ENCODE data around the gene CFTR.
A peak's percentile ranks its signal among the peaks of the same experiment; 100 is the strongest.

Gene CFTR

GRCh38 chr7:117656806-117657205, 177.0 kb downstream of the CFTR start:
- no peak for DNase-seq

DNA sequence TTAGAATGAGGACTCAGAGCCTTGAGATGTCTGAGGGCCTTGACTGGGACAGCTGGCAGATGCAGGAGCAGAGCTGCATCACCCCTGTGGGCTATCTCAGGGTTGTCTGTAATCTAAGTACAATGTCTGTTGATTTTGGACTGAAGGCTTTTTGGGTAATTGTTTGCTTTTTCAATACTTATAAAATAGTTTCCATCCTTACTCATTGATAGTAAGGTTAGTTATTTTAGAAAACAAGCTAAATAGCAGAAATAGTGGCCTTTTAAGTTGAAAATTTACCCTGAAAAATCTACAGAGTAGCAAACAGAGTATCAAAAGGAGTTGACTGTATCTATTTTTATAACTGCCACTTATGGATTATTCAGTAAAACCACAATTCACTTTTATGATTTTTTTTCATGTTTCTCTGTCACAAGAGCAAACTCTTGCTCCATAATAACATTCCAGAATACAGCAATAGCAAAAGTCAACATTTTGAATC, 179.7 kb downstream of the CFTR start:
- no peak for DNase-seq

DNA sequence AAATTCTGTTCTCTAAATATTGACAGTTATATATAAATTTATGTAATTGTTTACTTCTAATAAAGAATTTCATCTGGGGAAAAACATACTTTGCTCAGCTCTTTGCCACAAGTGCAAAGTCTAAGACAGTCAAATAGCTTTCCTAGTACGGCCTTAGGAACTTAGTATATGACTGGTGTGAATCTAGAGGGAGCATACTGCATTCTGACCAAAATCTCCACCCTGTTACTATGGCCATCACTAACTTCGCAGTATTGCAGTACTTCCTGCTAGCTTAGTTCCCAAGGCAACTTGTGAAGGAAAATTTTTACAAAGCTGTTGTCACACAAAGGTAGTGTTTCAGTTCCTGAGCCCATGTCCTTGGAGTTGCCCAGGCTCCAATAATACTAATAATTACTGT, 181.5 kb downstream of the CFTR start:
- DNase-seq, result no peak

- DNase-seq, result no peak
Measured at GRCh38 chr7:117664047-117664446, 184.2 kb downstream of the CFTR start.

- DNase-seq, result no peak
Measured at GRCh38 chr7:117665368-117665767, 185.5 kb downstream of the CFTR start.

DNA sequence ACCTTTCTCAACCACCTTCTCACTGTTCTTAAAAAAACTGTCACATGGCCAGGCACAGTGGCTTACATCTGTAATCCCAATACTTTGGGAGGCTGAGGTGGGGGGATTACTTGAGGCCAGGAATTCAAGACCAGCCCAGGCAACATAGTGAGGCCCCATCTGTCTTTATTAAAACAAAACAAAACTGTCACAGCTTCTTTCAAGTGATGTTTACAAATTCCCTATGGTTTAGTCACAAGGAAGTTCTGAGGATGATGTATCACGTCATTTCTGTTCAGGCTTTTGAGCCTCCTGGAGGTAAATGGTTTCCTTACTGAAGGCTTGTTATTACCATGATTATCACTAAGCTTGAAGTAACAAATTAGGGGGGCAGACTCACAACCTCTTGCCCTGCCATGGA, 186.2 kb downstream of the CFTR start:
- DNase-seq, result no peak

DNA sequence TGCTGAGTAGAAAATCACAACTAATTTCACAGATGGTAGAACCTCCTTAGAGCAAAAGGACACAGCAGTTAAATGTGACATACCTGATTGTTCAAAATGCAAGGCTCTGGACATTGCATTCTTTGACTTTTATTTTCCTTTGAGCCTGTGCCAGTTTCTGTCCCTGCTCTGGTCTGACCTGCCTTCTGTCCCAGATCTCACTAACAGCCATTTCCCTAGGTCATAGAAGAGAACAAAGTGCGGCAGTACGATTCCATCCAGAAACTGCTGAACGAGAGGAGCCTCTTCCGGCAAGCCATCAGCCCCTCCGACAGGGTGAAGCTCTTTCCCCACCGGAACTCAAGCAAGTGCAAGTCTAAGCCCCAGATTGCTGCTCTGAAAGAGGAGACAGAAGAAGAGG, 186.9 kb downstream of the CFTR start:
- no peak for DNase-seq

DNA sequence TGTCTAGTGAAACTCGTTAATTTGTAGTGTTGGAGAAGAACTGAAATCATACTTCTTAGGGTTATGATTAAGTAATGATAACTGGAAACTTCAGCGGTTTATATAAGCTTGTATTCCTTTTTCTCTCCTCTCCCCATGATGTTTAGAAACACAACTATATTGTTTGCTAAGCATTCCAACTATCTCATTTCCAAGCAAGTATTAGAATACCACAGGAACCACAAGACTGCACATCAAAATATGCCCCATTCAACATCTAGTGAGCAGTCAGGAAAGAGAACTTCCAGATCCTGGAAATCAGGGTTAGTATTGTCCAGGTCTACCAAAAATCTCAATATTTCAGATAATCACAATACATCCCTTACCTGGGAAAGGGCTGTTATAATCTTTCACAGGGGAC, 187.6 kb downstream of the CFTR start:
- DNase-seq, result no peak

GRCh38 chr7:117669818-117670217, 190.0 kb downstream of the CFTR start:
- DNase-seq, result no peak

DNA sequence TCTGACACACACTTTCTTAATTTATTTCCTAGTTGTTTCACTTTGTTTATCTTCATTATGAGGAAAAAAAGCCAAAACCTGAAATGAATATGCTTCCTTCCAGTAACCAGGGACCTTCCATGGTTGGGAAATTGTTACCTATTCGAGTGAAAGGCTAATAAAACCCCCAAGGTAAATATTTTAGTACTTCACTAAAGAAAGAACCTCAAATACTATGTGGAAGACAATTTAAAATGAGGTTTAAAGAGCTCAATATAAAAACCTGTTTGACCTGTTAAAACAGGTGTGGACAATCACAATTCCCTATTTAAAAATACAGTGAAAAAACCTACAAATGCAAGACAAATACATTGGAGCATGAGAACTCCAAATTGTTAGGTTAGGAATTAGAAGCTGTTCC, 192.6 kb downstream of the CFTR start:
- DNase-seq, result no peak

- no peak for DNase-seq
Measured at GRCh38 chr7:117673367-117673766, 193.5 kb downstream of the CFTR start.

DNA sequence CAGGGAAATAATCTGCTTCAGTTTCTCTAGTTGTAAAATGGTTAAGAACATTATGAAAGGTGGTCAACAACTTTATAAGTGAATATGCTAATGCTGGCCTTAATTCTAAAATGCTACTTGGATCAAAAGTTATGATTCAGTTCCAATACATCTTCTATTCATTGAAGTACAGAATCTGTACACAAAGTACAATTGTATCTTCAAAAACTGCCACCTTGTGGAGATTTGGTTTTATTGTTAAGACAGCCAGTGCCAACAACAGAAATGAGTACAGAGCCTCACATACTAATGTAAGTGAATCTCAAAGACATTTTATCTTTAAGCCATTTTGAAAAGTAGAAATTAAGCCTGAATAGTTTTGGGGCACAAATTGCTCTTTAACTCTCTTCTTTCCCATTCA, 194.0 kb downstream of the CFTR start:
- DNase-seq, result peak; percentile 17

GRCh38 chr7:117674617-117675016, 194.8 kb downstream of the CFTR start:
- DNase-seq, result no peak

GRCh38 chr7:117675497-117676435, 195.9 kb downstream of the CFTR start:
- DNase-seq, result no peak

DNA sequence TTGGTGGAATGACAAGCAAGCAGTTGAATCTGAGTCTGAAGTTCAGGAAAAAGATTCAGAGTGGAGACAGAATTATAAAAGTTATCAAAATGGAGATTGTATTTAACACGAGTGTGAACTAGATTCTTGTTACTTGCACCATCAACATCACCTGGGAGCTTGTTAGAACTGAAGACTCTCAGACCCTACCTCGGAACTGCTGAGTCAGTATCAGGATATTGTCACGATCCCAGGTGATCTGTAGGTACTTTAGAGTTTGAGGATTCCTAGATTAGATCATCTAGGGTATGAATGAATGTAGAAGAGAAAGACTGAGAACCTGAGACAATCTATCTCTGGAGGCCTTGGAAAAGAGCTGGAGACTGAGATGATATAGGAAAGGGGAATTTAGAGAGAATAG, 199.3 kb downstream of the CFTR start:
- no peak for DNase-seq

DNA sequence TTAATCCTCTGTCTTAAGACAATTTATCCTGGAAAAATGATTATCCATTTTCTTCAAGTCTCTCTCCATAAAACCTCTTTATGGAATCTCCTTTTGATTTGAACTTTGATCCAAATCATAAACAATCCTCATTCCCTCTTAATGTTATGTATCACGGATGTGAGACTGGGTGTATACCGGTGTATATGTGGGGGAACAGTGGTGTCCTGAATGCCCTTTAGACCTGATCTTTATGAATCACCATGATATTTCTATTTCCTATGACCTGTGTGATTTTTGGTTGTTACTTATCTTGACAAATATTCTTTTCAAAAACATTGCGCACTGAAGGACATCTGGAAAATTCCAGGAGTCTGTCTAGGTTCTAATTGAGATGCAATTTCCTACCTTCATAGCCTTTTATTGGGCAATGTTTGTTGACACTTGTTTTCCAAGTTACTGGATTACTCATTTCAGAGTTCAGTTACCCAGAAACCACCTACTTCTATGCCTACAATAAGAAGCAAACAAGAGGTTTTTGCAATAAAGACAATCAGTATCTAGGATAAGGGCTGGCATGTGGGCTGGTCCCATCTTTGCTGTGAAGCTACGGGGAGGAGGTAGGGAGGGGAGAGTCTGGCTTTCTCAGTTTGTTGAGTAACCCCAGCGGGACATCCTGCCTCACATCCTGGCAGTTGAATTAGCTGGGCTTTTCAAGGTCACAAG, 203.0 kb downstream of the CFTR start:
- DNase-seq, result no peak

DNA sequence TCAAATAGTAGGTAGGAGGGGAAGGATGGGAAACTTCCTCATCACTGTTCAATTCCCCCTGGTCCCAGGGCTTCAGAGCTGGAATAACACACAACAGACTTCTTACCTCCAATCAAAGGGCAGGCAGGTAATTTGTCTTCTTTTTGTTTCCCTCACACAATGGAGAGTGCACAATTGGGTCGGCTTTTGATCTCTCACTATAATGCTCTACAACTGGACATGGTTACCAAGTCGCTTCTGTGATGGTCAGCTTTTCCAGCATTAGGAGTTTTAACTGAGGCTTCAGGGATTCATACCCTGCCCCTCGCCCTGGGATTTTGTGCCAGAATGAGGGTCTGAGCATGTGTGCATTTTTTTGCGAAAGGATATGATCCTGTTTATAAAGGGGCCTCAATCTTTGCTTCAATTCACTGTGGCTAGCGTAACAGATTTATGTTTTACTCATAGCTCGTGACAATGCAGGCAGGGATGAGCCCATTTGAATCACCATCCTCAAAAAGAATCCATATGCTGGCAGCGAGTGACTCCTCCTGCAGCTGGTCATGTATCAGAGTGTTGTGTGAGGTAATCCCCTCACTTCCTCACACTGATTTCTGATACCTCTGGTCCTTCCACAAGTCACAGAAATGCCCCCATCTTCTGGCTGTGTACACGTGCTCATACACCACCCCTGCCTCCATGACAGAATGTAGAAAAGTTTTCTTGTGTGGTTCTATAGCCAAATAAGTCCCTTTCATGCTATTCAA, 203.8 kb downstream of the CFTR start:
- no peak for DNase-seq

GRCh38 chr7:117685795-117686194, 206.0 kb downstream of the CFTR start:
- no peak for DNase-seq

GRCh38 chr7:117686311-117686935, 206.6 kb downstream of the CFTR start:
- no peak for DNase-seq

DNA sequence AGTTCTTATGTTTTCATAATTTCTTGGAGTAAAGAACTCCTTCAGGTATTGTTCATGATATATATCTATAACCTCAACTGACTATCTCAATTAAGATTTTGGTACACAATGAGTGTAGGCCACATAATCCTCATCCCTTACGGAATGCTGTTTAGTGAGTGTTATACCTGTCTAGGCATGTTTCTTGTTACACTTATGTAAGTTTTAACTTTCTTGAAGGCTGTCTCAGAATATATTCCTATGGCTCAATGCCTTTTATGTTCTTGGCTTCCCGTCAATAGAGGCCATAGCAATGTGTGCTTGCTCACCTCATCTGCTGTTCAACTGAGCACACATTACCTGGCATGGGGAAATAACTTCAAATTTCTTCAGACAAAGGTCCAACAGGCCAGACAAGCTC, 208.3 kb downstream of the CFTR start:
- no peak for DNase-seq

- no peak for DNase-seq
Measured at GRCh38 chr7:117689406-117689805, 209.6 kb downstream of the CFTR start.

GRCh38 chr7:117690147-117690546, 210.3 kb downstream of the CFTR start:
- DNase-seq, result no peak

DNA sequence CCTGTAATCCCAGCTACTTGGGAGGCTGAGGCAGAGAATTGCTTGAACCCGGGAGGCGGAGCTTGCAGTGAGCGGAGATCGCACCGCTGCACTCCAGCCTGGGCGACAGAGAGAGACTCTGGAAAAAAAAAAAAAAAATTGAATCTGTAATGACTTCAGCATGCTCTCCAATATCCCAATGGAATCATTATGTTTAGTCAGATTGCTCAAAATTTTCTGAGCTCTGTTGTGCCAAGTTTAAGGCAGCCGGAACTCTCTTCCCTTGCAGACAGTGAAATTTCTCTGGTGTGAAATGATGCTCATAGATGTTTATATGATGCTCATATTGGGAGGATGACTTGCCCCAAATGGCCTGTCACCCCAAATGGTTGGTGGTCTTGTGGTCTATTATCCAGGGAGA, 212.5 kb downstream of the CFTR start:
- no peak for DNase-seq

Measured in hematopoietic multipotent progenitor cell treated with erythropoietin and hydrocortisone succinate and interleukin-3 and kit ligand, for 8 days (in vitro differentiated cells).